Measurements from ENCODE around the gene PCMT1. TPM values are rescaled to one million over a fixed set of nuclear protein-coding genes. Genes with fewer than 3 reads are reported as not detected.

Gene PCMT1
- total and polyA plus RNA-seq, 2 of the 13 experiments (the other 11 are each of a cell fraction or from before 2014, with no cell fraction given) = 112 to 169 TPM

- TF ChIP-seq KIAA2018 (CRISPR knock-in tag; IDR thresholded peaks at IDR 0.05; ENCODE audit: borderline replicate concordance) (no peak), ZNF101 (CRISPR knock-in tag; IDR thresholded peaks at IDR 0.05; ENCODE audit: borderline replicate concordance, low read depth) (no peak), ZSCAN31 (CRISPR knock-in tag; IDR thresholded peaks at IDR 0.05; ENCODE audit: low read depth) (no peak), ZNF576 (CRISPR knock-in tag; IDR thresholded peaks at IDR 0.05) (no peak), ZNF580 (CRISPR knock-in tag; IDR thresholded peaks at IDR 0.05; ENCODE audit: borderline replicate concordance, low read depth) (0 out of 2 replicates have a peak, but pooled peaks have one; percentile 29), JUNB (CRISPR knock-in tag; IDR thresholded peaks at IDR 0.05; ENCODE audit: borderline replicate concordance) (no peak), ZNF296 (CRISPR knock-in tag; conservative IDR thresholded peaks at IDR 0.05) (no peak), NFIC (IDR thresholded peaks at IDR 0.05; ENCODE audit: low read length) (no peak), ZNF660 (CRISPR knock-in tag; IDR thresholded peaks at IDR 0.05; ENCODE audit: borderline replicate concordance, low read depth) (no peak), ATF4 (CRISPR knock-in tag; IDR thresholded peaks at IDR 0.05) (no peak), KLF11 (CRISPR knock-in tag; IDR thresholded peaks at IDR 0.05) (no peak), SIX4 (CRISPR knock-in tag; IDR thresholded peaks at IDR 0.05) (no peak), ZNF543 (CRISPR knock-in tag; IDR thresholded peaks at IDR 0.05) (0 out of 2 replicates have a peak, but pooled peaks have one; percentile 20), SOX6 (IDR thresholded peaks at IDR 0.05) (no peak), SOX6 (CRISPR knock-in tag; IDR thresholded peaks at IDR 0.05) (peak; percentile 48; the same call in 1 of the 2 replicates), ZNF605 (CRISPR knock-in tag; IDR thresholded peaks at IDR 0.05) (no peak), DZIP1 (CRISPR knock-in tag; IDR thresholded peaks at IDR 0.05) (no peak), SIN3B (IDR thresholded peaks at IDR 0.05; ENCODE audit: low read length) (no peak)
Measured at GRCh38 chr6:149723771-149724417, 25.6 kb upstream of the PCMT1 start (continued).
